IMR-90 (cell line): Measurements from ENCODE around the gene RBM25. TPM values are rescaled to one million over a fixed set of nuclear protein-coding genes. Genes with fewer than 3 reads are reported as not detected.

Experiments
- ATAC-seq: fragments of 200-7000 bp; cut with Tn5 transposase; 2 replicates; pipeline ENCODE4 v1.9.1; 2020; ENCODE audit warnings: low read depth, mild to moderate bottlenecking, moderate library complexity
- BruUV-seq: library from RNA; stranded (reverse); fragments of 400-500 nt; replicated peaks from 2 replicates; lab custom pipeline; 2021; lab: Mats Ljungman, UMichigan
- CTCF ChIA-PET: fragments of 300-600 bp; formaldehyde crosslinking; extraction: SDS; loops from one replicate; lab custom pipeline; 2021; ENCODE audit warnings: antibody characterized with exemption; lab: Yijun Ruan, JAX
- POLR2A ChIA-PET: fragments of 300-600 bp; sonication (Branson Sonifier 250); formaldehyde crosslinking; loops from one replicate; lab custom pipeline; 2022; ENCODE audit warnings: antibody characterized with exemption; ENCODE audit not compliant: unreplicated experiment; lab: Charles Lee
- DNase-seq: peaks from one replicate; pipeline ENCODE4 v3.0.0; 2013
- H2AFZ ChIP-seq: replicated peaks from 2 replicates; pipeline ENCODE3; 2013; ENCODE audit warnings: low read length, mild to moderate bottlenecking; ENCODE audit not compliant: poor library complexity
- H2AK5ac ChIP-seq: 2 replicates; pipeline ENCODE4 v1.6.1; 2013; ENCODE audit warnings: low read depth, low read length, inconsistent platforms
- H2AK9ac ChIP-seq: replicated peaks from 2 replicates; pipeline ENCODE3; 2013; ENCODE audit warnings: mild to moderate bottlenecking, low read depth, low read length, moderate library complexity; ENCODE audit not compliant: poor library complexity
- H2BK120ac ChIP-seq: 2 replicates; pipeline ENCODE4 v1.6.1; 2013; ENCODE audit warnings: low read depth, low read length, inconsistent platforms
- H2BK15ac ChIP-seq: 3 replicates; pipeline ENCODE4 v1.6.1; 2013; ENCODE audit warnings: low read depth, low read length, inconsistent platforms
- H2BK20ac ChIP-seq: 2 replicates; pipeline ENCODE4 v1.6.1; 2013; ENCODE audit warnings: low read depth, mild to moderate bottlenecking, inconsistent platforms, low read length, moderate library complexity
- H2BK5ac ChIP-seq: 2 replicates; pipeline ENCODE4 v1.6.1; 2013; ENCODE audit warnings: mild to moderate bottlenecking, low read depth, low read length, inconsistent platforms; ENCODE audit not compliant: poor library complexity, severe bottlenecking
- H3K14ac ChIP-seq: replicated peaks from 2 replicates; pipeline ENCODE4 v1.6.1; 2013; ENCODE audit warnings: low read depth, low read length, inconsistent platforms
- H3K18ac ChIP-seq: 2 replicates; pipeline ENCODE4 v1.6.1; 2013; ENCODE audit warnings: low read depth, low read length, control low read depth
- H3K23ac ChIP-seq: 2 replicates; pipeline ENCODE4 v1.6.1; 2013; ENCODE audit warnings: low read depth, low read length, inconsistent platforms
- H3K27ac ChIP-seq: 2 replicates; pipeline ENCODE4 v1.5.1; 2013; ENCODE audit warnings: mild to moderate bottlenecking, control low read depth, low read length; ENCODE audit not compliant: insufficient read depth
- H3K27me3 ChIP-seq: 2 replicates; pipeline ENCODE4 v1.6.1; 2013; ENCODE audit warnings: low read length; ENCODE audit not compliant: control insufficient read depth, insufficient read depth
- H3K36me3 ChIP-seq: 2 replicates; pipeline ENCODE4 v1.6.1; 2013; ENCODE audit warnings: low read length, mixed read lengths; ENCODE audit not compliant: control insufficient read depth, insufficient read depth
- H3K4ac ChIP-seq: 2 replicates; pipeline ENCODE4 v1.6.1; 2013; ENCODE audit warnings: low read depth, low read length, inconsistent platforms
- H3K4me1 ChIP-seq: 2 replicates; pipeline ENCODE4 v1.6.1; 2013; ENCODE audit warnings: low read length, mixed read lengths; ENCODE audit not compliant: control insufficient read depth, insufficient read depth
- H3K4me2 ChIP-seq: 2 replicates; pipeline ENCODE4 v1.6.1; 2013; ENCODE audit warnings: low read depth, mild to moderate bottlenecking, control low read depth, low read length, moderate library complexity
- H3K4me3 ChIP-seq: 2 replicates; pipeline ENCODE4 v1.5.1; 2013; ENCODE audit warnings: low read depth, mild to moderate bottlenecking, control low read depth, low read length, moderate library complexity; ENCODE audit not compliant: insufficient read depth
- H3K56ac ChIP-seq: 2 replicates; pipeline ENCODE4 v1.6.1; 2013; ENCODE audit warnings: low read length, inconsistent platforms; ENCODE audit not compliant: insufficient read depth; ENCODE audit errors: extremely low read depth
- H3K79me1 ChIP-seq, 2 experiments: 2 replicates each; pipeline ENCODE4 v1.6.1; 2013; ENCODE audit warnings: low read length in 2 of 2, inconsistent platforms in 1 of 2, low read depth in 1 of 2
- H3K9ac ChIP-seq: 2 replicates; pipeline ENCODE4 v1.6.1; 2013; ENCODE audit warnings: low read depth, low read length, control low read depth
- H3K9me1 ChIP-seq: 2 replicates; pipeline ENCODE4 v1.6.1; 2013; ENCODE audit warnings: low read length, inconsistent platforms; ENCODE audit not compliant: insufficient read depth
- H3K9me3 ChIP-seq: 2 replicates; pipeline ENCODE4 v1.6.1; 2013; ENCODE audit warnings: low read length; ENCODE audit not compliant: control insufficient read depth, insufficient read depth
- H4K20me1 ChIP-seq: 2 replicates; pipeline ENCODE4 v1.6.1; 2013; ENCODE audit warnings: low read length, inconsistent platforms; ENCODE audit not compliant: insufficient read depth
- H4K5ac ChIP-seq: 2 replicates; pipeline ENCODE4 v1.6.1; 2013; ENCODE audit warnings: mild to moderate bottlenecking, low read depth, low read length, control low read depth
- H4K8ac ChIP-seq, 2 experiments: 2 replicates each; pipeline ENCODE4 v1.6.1; 2013; ENCODE audit warnings: low read depth in 2 of 2, low read length in 2 of 2, control low read depth in 1 of 2, inconsistent platforms in 1 of 2
- H4K91ac ChIP-seq: 2 replicates; pipeline ENCODE4 v1.6.1; 2013; ENCODE audit warnings: low read depth, low read length, inconsistent platforms; ENCODE audit not compliant: insufficient read depth
- BHLHE40 ChIP-seq: fragments of 150-350 bp; IDR thresholded peaks from 2 replicates; pipeline ENCODE4 v1.6.1; 2016; ENCODE audit warnings: mild to moderate bottlenecking, low read depth, low read length
- MXI1 ChIP-seq: IDR thresholded peaks from 2 replicates; pipeline ENCODE4 v1.6.1; 2012; ENCODE audit warnings: low read depth, mild to moderate bottlenecking, low read length, moderate library complexity, borderline replicate concordance
- NFE2L2 ChIP-seq: fragments of 150-350 bp; IDR thresholded peaks from 2 replicates; pipeline ENCODE4 v1.6.1; 2016; ENCODE audit warnings: low read depth, mild to moderate bottlenecking, low read length
- POLR2A ChIP-seq: IDR thresholded peaks from 2 replicates; pipeline ENCODE4 v1.6.1; 2012; ENCODE audit warnings: mild to moderate bottlenecking, low read depth, low read length
- WGBS, 2 experiments: methylation state at CpG; one replicate each; pipeline versions ENCODE4 v1.1.5 to v1.1.7; 2013; ENCODE audit warnings: missing lambda C conversion rate in 2 of 2; ENCODE audit not compliant: insufficient read length in 1 of 2; ENCODE audit errors: extremely low coverage in 2 of 2; 5-methylcytosine and 5-hydroxymethylcytosine counted together
- dilution Hi-C: fragments of 300-500 bp; cut with HindIII; formaldehyde crosslinking; loops from one replicate; pipeline ENCODE4 v1.14.3; 2018; ENCODE audit warnings: low sequenced_read_pairs; ENCODE audit not compliant: unreplicated experiment
- in situ Hi-C: fragments of 300-500 bp; cut with MboI; formaldehyde crosslinking; loops from 3 replicates; pipeline ENCODE4 v1.14.3; 2019; ENCODE audit warnings: low sequenced_read_pairs, inconsistent platforms, mixed read lengths
- intact Hi-C: fragments of 100-400 bp; cut with micrococcal nuclease; formaldehyde crosslinking; loops from 2 replicates; pipeline ENCODE4 v1.10.0; 2022
- polyA plus RNA-seq, 3 experiments: library from polyadenylated mRNA; depleted of rRNA; stranded (reverse); fragments of >200 nt; gene quantifications; 2 replicates each; pipeline ENCODE4 v1.2.3, GENCODE V29; 2012; ENCODE audit warnings: low replicate concordance in 1 of 3
- total RNA-seq: library from RNA; depleted of rRNA; stranded (reverse); fragments of >200 nt; gene quantifications from 2 replicates; pipeline ENCODE4 v1.2.3, GENCODE V29; 2012
- TF ChIP-seq, protein P1 (sequence below): fragments of 150-350 bp; IDR thresholded peaks from 2 replicates; pipeline ENCODE4 v1.6.1; 2016; ENCODE audit warnings: low read depth, mild to moderate bottlenecking, low read length, moderate library complexity, borderline replicate concordance
- TF ChIP-seq, protein P2 (sequence below): fragments of 150-350 bp; IDR thresholded peaks from 2 replicates; pipeline ENCODE4 v1.6.1; 2017; ENCODE audit warnings: mild to moderate bottlenecking, antibody characterized with exemption, low read length, low read depth

The RBM25 gene
- total and polyA plus RNA-seq, 2 of the 4 experiments (the other 2 are of a cell fraction): 32.3 to 32.9 TPM

DNA sequence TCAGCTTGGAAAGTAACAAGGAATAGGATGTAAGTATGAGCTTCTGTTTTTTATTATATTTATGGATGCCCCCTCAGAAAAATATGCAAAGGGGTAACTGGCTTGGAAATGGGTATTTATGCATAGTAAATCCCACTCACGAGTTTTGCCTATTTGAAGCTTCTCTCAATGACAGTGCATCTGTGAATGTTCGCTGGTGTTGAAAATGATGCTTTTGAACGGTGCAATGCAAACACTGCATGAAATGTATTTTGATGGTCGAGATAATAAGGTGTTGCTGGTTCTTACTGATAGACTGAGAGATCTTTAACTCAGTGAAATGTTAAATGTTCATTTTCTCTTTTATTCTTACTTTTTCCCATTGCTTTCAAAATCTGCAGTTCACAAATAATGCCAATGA is 42.0 kb downstream of the RBM25 start:
- dilution Hi-C loops (no loop called here), intact Hi-C loops (no loop called here), in situ Hi-C loops (no loop called here)
- Histone ChIP-seq H4K20me1 (peaks cover 8% of the 10 kb centered on the region; the same call in 1 of the 2 replicates), H3K9me3 (no peaks in the 10 kb centered on the region), H3K4me1 (no peaks in the 10 kb centered on the region), H3K27ac (no peak overlapping the region), H3K4ac (no peak overlapping the region), H3K4me2 (no peak overlapping the region), H3K18ac (no peak overlapping the region), H2AK9ac (no peak overlapping the region), H2BK5ac (no peak overlapping the region), H3K9ac (no peak overlapping the region), H4K8ac (no peak overlapping the region), H3K27me3 (no peaks in the 10 kb centered on the region), H4K91ac (no peak overlapping the region), H2BK120ac (no peak overlapping the region), H3K36me3 (peaks cover 47% of the 10 kb centered on the region), H3K79me1 (peaks cover 28 to 44% of the 10 kb centered on the region in 2 experiments), H2AFZ (no peak overlapping the region), H3K23ac (no peak overlapping the region), H2BK15ac (no peak overlapping the region), H3K14ac (no peak overlapping the region), H4K5ac (no peak overlapping the region), H2AK5ac (no peak overlapping the region), H3K56ac (no peak overlapping the region), H3K4me3 (no peak overlapping the region), H2BK20ac (no peak overlapping the region), H3K9me1 (no peaks in the 10 kb centered on the region)
- TF ChIP-seq POLR2A (no peak), MXI1 (no peak), BHLHE40 (no peak), NFE2L2 (no peak)
- TF ChIP-seq, protein P1, sequence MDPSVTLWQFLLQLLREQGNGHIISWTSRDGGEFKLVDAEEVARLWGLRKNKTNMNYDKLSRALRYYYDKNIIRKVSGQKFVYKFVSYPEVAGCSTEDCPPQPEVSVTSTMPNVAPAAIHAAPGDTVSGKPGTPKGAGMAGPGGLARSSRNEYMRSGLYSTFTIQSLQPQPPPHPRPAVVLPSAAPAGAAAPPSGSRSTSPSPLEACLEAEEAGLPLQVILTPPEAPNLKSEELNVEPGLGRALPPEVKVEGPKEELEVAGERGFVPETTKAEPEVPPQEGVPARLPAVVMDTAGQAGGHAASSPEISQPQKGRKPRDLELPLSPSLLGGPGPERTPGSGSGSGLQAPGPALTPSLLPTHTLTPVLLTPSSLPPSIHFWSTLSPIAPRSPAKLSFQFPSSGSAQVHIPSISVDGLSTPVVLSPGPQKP: no peak
- TF ChIP-seq, protein P2, sequence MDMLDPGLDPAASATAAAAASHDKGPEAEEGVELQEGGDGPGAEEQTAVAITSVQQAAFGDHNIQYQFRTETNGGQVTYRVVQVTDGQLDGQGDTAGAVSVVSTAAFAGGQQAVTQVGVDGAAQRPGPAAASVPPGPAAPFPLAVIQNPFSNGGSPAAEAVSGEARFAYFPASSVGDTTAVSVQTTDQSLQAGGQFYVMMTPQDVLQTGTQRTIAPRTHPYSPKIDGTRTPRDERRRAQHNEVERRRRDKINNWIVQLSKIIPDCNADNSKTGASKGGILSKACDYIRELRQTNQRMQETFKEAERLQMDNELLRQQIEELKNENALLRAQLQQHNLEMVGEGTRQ: no peak
- ChIA-PET POLR2A (no interaction called here), CTCF (no interaction called here)
- no CpG with 5 or more reads among the region's 4 CpGs for WGBS, 2 experiments
- no TSS peak for BruUV-seq
- no peak for DNase-seq
- no peak for ATAC-seq
